GM18526 (cell line): ENCODE data around the gene GNL3.

Source experiments
- POLR2A ChIP-seq: IDR thresholded peaks from 3 replicates; pipeline ENCODE4 v1.6.1; 2011; ENCODE audit not compliant: insufficient read length; ENCODE audit errors: extremely low read depth

The GNL3 gene

DNA sequence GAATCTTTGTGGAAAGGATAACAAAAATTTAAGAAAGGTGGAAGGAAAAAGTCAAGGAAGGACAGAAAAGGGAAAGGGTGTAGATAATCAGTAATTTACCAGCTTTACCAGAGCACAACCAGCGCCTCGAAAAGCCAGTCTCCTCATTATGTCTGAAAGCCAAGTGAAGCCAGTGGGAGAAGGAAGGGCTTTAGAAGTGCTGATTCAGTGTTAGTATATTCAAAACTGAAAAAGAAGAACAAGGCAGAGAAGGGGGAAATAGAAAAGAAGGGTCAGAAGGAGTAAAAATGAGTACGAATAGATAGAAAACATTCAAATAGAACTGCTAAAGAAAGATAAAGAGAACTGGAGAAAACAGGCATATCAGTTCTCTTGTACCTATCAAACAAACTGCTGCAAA is 4.2 kb upstream of the GNL3 start:
- TF ChIP-seq POLR2A = no peak

DNA sequence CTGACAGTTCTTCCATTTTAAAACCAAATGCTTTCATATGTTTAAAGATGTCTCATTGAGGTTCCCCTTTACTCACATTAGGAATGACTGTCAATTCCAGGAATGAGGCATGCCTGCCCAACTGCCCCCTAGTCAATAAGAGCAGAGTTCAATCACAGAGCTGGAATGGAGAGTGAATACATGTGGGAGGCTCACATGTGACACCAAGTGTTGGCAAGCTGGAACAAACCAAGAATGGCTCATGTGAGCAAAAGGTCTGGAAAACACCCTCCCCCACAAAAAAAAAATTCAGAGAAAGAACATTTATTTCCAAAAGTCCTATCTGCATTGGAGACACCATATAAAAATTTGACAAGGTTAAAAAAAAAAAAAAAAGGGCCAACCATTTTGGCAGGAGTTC is 3.8 kb upstream of the GNL3 start:
- TF ChIP-seq POLR2A = no peak

DNA sequence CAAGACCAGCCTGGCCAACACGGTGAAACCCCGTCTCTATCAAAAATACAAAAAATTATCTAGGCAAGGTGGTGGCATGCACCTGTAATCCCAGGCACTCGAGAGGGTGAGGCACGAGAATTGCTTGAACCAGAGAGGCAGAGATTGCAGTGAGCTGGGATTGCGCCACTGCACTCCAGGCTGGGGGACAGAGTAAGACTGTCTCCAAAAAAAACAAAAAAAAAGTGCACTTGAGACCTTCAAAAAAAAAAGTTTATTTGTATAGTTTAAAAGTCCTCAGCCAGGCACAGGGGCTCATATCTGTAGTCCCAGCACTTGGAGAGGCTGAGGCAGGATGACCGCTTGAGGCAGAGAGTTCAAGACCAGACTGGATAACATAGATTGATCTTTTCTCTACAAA is 2.2 kb upstream of the GNL3 start:
- TF ChIP-seq POLR2A = no peak

DNA sequence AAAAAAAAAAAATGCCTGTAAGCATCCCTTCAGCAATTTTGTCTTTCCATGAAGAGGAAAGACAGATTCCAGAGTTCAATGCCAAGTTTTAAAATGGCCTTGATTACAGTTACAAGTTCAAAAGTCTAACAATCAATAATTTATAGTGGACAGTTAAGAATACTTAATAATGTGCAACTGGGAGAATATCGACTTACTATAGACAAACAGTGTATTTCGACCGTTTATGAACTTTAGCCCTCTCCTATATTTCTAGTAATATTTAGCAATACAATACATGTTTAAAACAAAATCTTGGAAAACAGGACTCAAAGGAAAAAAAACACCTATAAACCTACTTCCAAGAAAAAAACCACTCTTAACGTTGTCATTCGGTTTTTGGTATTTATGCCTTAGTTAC is 1.6 kb upstream of the GNL3 start:
- TF ChIP-seq POLR2A = no peak

DNA sequence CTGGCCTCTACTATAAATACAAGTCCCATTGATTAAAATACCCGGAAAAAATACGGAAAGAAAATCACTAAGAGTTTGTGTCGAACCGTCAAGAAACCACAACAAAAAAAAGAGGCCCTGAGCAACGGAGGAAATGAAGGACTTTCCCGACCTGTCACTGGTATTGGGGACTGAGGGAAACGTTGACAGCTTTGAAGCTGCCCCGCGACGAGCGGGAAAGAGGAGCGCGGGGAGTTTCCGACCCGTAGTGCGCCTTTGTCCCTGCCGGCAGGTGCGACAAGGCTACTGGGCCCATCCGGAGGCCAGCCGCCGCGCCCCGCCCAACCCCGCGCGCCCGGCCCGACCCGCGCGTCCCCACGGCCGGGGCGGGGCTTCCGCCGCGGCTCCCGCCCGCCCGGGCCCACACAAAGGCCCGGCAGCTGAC is 535 bp upstream of the GNL3 start:
- TF ChIP-seq POLR2A = no peak

DNA sequence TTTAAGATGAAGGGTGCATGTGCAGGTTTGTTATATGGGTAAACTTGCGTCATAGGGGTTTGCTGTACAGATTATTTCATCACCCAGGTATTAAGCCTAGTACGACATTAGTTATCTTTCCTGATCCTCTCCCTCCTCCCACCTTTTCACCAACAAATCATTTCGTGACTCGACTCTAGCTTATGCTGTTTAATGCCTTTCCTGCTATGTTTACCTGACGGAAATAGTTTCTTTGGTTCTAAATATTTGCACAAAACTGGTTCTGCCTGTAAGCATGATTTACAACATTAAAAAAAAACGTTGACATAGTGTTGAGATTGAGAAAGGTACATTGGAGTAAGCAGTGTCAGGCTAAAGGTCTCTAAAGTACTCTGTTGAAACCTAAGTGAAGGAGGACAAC is 2.4 kb downstream of the GNL3 start:
- TF ChIP-seq POLR2A = no peak

DNA sequence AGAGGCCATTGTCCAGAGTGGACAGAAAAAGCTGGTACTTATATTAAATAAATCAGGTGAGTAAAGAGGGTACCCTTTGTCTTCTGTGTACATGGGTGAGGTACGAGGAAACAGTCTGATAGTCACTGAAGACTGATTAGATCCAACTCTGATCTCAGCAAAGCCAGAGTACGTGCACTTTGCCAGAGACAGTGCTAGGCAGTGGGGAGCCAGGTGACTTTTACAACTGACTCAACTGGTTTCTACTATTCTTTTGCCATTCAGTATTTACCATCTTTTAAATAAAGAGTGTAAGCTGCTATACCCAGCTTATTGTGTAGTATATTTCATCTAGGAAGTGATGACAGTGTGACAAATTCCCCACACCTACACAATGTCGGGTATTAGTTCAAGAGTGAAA is 3.3 kb downstream of the GNL3 start:
- TF ChIP-seq POLR2A = no peak

DNA sequence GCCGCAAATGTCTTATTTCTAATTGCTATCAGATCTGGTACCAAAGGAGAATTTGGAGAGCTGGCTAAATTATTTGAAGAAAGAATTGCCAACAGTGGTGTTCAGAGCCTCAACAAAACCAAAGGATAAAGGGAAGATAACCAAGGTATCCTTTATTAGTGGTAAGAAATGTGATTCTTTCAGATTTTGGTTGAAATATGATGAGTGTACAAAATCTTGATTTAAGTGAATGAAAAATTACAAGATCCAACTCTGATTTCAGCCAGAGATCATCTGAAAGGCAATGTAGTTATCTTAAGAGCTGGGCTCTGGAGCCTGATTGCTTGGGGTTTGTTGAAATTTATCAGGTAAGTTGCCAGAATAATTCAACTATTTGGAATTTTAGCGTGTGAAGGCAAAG is 4.7 kb downstream of the GNL3 start:
- TF ChIP-seq POLR2A = no peak

DNA sequence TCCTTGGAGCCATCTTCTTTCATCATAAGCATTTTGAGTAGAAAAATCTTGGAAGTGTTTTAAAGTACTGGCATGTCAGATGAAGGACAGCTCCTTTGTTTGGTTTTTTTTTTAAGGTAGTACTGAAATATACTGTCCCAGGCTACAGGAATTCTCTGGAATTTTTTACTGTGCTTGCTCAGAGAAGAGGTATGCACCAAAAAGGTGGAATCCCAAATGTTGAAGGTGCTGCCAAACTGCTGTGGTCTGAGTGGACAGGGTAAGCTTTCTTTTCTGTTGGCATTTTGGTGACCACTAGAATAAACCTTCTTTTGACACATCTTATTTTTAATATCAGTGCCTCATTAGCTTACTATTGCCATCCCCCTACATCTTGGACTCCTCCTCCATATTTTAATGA is 7.2 kb downstream of the GNL3 start:
- no peak for TF ChIP-seq POLR2A

DNA sequence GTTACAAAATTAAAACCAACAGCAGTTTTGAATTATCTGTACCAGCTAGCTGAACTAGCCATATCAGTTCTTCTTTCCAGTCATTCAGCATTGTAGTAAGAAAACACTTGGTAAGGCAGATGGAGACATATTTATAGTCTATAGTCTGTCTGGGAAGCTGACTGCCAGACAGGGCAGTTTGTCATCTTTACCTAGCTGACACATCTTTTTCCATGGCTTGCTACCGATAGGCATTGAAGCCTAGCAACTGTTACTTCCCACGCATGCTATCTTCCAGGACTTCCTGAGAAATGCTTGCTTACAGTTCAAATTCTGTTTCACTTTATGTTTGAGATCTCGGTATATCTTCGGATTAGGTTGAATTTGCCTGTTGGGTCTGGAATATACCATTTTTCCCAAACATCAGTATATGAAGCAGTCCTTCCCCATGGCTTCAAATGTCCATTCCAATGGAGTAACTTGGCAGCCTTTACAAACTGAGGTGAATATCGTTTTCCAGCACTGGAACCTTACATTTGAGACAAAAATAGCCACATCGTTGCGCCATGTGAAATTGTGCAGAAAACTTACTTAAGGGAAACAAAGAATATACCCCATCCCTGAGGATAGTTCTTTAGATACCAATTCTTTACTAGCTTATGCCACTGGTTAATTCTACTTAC is 8.8 kb downstream of the GNL3 start:
- TF ChIP-seq POLR2A = no peak

DNA sequence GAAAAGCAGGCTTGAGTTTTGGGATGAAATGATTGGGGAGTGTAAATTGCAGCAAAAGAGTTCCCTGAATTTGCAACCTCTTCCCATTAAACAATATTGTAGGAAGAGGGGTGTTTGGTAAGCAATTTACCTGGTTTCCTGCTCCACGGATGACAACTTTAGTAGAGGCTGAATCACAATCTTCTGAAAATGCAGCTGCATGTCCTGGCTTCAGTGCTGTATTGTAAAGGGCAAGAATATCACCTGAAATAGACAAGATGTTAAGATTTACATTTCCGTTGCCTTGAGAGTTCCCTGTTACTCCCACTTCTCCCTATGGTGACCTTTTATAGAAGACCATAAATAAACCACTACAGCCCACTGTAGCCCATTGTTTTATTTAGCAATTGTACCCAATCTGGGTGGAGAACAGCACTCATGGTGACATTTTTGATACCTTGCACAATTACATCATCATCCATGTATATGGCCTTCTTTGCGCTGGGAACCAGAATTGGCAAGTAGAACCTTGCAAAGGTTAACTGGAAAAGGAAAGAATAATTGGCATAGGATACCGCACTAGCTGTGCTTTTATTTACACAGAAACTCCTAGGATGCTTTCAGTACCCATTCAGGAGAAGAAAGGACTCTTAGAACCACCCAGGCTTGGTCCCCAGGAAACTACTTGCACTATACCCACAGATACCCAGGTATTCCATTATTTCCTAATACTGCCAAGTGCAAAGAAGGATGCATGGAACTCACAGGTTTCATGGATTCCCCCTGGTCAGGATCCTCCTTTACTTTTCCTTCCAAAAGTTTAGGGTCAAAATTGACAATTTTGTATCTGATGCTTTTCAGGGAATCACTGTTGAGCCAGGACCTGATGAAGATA is 10.2 kb downstream of the GNL3 start:
- TF ChIP-seq POLR2A = no peak

DNA sequence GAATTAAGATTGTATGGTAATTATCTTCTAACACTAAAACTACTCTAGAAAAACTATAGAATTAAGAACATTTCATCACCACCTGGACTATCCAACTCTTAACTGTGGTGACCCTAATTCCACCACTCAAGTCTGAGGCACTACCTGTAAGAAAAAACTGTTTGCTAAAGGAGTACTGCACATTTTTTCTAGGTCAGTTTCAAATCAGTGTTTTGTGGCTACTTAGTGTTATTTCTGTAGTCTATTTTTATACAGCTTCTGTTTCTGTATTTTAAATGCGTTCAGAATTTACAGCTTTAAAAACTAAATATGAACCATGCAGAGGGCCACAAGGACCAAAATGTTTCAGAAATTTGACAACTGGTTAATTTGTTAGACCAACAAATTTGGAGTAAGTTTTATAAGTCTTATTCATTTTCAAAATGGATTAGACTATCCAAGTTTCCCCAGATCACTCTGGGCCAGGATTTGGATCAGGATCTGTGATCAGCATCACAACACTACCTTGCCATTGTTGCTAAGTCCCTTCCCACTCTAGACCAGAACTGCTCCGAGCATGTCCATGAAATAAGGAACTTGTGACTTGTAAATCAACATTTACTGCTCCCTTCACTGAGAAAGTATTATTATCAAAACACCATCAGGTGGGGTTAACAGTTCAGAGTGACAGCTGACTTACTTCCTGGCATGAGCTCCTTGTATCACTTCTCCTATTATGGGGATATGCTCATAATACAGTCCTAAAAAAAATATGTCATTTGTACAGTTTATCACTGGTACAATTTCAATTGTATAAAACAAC is 11.2 kb downstream of the GNL3 start:
- TF ChIP-seq POLR2A = no peak

DNA sequence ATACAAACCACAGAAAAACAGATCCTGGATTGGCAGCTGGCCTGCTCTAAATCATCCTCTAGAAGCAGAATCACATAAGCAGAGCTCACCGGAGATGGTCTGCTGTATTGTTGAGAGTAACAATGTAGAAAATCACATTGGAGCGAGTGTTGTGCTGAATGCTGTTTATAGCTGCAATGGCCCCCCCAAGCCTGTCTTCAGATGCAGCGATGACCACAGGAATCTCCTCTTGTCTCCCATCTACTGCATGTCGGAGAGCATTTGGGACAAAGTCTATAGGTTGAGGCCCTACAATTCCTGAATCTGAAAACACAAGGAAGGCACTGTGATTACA is 11.8 kb downstream of the GNL3 start:
- no peak for TF ChIP-seq POLR2A

DNA sequence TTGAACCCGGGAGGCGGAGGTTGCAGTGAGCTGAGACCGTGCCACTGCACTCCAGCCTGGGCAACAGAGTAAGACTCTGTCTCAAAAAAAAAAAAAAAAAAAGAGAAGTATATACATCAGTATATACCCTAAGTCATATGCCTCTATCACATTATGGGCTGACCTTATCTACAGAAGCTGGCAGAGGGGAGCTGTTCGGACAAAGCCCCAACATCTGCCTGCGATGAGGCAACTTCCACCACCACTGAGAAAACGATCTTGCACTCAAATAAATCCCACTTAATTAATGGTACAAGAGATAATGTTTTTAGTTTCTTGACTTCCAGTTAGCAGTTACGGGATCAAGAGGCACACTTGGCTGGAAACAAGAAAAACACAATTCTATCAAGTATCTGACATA is 17.5 kb downstream of the GNL3 start:
- no peak for TF ChIP-seq POLR2A

DNA sequence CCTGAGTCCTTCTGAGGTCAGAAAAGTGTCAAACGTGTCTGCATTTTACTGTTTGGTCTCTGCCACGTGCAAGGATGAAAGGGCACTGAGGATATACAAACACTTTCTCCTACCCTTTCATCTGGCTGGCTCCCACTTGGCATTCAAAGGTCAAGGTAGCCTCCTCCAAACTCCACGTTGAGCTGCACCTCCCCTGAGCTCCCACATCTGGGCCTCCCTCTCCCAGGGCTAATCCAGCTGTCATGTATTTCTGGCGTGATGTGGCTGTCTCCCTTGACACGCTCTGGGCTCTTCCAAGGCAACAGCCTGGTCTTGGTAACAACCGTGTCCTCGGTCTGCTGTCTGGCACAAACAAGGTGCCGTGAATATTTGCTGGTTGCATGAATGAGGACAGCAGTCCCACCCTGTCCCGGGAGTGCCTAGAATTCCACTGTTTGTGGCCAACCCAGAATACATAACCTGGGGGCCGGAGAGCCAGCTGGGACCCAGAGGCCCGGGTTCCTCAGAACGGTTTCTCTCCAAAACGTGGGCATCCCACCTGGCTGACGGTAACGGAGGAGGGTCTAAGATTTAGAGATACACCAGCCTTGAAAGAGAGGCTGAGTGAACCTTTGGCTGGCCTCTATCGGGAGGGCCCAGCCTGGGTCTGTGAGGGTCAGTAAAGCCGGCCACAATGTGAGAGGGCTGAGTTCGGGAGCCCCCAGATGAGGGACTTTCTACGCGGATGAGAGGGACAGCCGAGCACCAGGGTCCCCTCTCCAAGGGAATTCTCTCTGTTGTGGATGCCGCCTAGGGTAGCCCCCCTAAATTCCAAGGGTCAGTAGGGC is 19.0 kb downstream of the GNL3 start:
- TF ChIP-seq POLR2A = no peak
